Caco-2 (cell line): ENCODE measurements around the gene SOHLH2. TPM values are rescaled to one million over a fixed set of nuclear protein-coding genes. Genes with fewer than 3 reads are reported as not detected.

Experiments used
- BruUV-seq: library from RNA; stranded (reverse); fragments of 400-500 nt; replicated peaks from 2 replicates; lab custom pipeline; 2021; lab: Mats Ljungman, UMichigan
- CTCF ChIA-PET: fragments of 300-600 bp; sonication (Branson Sonifier 250); formaldehyde crosslinking; loops from one replicate; lab custom pipeline; 2022; ENCODE audit warnings: antibody characterized with exemption; lab: Charles Lee
- POLR2A ChIA-PET: fragments of 300-600 bp; sonication (Branson Sonifier 250); formaldehyde crosslinking; loops from one replicate; lab custom pipeline; 2022; ENCODE audit warnings: antibody characterized with exemption; lab: Charles Lee
- DNase-seq, 2 experiments: peaks; one replicate each; pipeline versions ENCODE4 v3.0.0 to v3.0.0-alpha.2; 2020 to 2022
- H3K27me3 ChIP-seq: replicated peaks from 2 replicates; pipeline ENCODE4 v1.6.0; 2011; ENCODE audit warnings: low read length; ENCODE audit not compliant: control insufficient read depth, insufficient read depth
- H3K36me3 ChIP-seq: 2 replicates; pipeline ENCODE4 v1.5.1; 2011; ENCODE audit warnings: low read length; ENCODE audit not compliant: control insufficient read depth, insufficient read depth
- H3K4me1 ChIP-seq: fragments of 250-450 bp; sonication (Bioruptor Pico); 2 replicates; pipeline ENCODE4 v1.5.1; 2020; ENCODE audit warnings: mild to moderate bottlenecking
- H3K4me3 ChIP-seq: 2 replicates; pipeline ENCODE4 v1.5.1; 2011; ENCODE audit warnings: low read depth, mild to moderate bottlenecking, control low read depth, low read length
- H3K9me3 ChIP-seq: fragments of 250-450 bp; sonication (Bioruptor Pico); 2 replicates; pipeline ENCODE4 v1.5.1; 2020; ENCODE audit warnings: mild to moderate bottlenecking, moderate library complexity
- H3K27ac Mint-ChIP-seq: one replicate; pipeline ENCODE4 v1.8.0; 2022; ENCODE audit warnings: mixed read lengths; ENCODE audit not compliant: unreplicated experiment
- H3K27me3 Mint-ChIP-seq: one replicate; pipeline ENCODE4 v1.8.0; 2022; ENCODE audit warnings: mixed read lengths; ENCODE audit not compliant: insufficient read depth, unreplicated experiment
- H3K36me3 Mint-ChIP-seq: one replicate; pipeline ENCODE4 v1.8.0; 2022; ENCODE audit warnings: mild to moderate bottlenecking, mixed read lengths; ENCODE audit not compliant: insufficient read depth, unreplicated experiment
- H3K4me1 Mint-ChIP-seq: one replicate; pipeline ENCODE4 v1.8.0; 2022; ENCODE audit warnings: low read depth, mixed read lengths; ENCODE audit not compliant: unreplicated experiment
- H3K4me3 Mint-ChIP-seq: one replicate; pipeline ENCODE4 v1.8.0; 2022; ENCODE audit warnings: mild to moderate bottlenecking, moderate library complexity, mixed read lengths; ENCODE audit not compliant: unreplicated experiment
- H3K9me3 Mint-ChIP-seq: one replicate; pipeline ENCODE4 v1.8.0; 2022; ENCODE audit warnings: mixed read lengths; ENCODE audit not compliant: unreplicated experiment
- intact Hi-C: fragments of 100-400 bp; cut with micrococcal nuclease; formaldehyde crosslinking; loops from one replicate; pipeline ENCODE4 v1.10.0; 2022; ENCODE audit not compliant: unreplicated experiment
- total RNA-seq: library from RNA; stranded (reverse); gene quantifications from 2 replicates; pipeline ENCODE4 v1.2.3, GENCODE V29; 2022
- TF ChIP-seq, protein P1 (sequence below), 2 experiments: fragments of 200-600 bp in 1 of 2; IDR thresholded peaks; 1 replicate in 1 of 2; 2 replicates in 1 of 2; pipeline versions ENCODE4 v1.5.1 to v1.8.0; 2011 to 2022; ENCODE audit warnings: antibody characterized with exemption in 1 of 2, control low read depth in 1 of 2, inconsistent platforms in 1 of 2, low read depth in 1 of 2, low read length in 1 of 2, mild to moderate bottlenecking in 1 of 2, moderate library complexity in 1 of 2; ENCODE audit not compliant: insufficient read depth in 1 of 2, severe bottlenecking in 1 of 2, unreplicated experiment in 1 of 2

The SOHLH2 gene
- total RNA-seq, 1 experiment from 2014 or later, result not detected

DNA sequence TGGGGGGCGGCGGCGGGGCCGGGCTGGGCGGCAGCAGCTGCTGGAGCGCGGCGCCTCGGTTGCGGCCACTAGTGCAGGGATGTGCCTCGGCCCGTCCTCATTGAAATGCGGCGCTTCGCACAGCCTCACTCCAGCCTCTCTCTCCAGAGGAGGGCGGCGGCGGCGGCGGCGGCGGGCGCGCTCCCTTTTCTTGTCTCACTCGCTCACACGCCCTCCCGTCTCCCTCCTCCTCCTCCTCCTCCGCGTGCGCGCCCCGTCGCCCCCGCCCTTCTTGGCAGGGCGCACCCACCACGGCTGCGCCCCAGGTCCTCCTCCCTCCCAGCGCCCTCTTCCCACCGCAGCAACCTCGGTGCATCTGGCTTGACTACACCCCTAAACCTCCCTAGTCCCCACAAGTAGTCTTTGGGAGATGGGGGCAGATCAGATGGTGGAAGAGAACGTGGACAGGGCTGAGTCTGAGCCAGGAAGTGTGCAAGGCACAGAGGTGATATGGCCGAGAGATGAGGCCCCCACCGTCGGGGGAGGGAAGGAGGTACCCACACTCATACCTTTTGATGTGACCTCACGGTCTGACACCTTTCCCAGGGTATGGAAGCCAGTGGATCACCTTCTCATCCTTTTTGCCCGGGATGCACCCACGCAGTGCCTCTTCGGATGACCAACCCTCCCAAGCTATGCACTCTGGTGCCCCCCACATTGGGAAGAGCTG lies 83.0 kb downstream of the SOHLH2 start, which contains the start of gene DCLK1:
Gene DCLK1 (minus strand): TSS at position 161 of the 709 bp plus-strand sequence.
- H3K9me3 Mint-ChIP-seq, result no peaks in the 10 kb centered on the region
- H3K4me1 ChIP-seq, result no peaks in the 10 kb centered on the region
- intact Hi-C loops, result no loop called here
- H3K4me1 Mint-ChIP-seq, result no peaks in the 10 kb centered on the region
- no peaks in the 10 kb centered on the region for H3K9me3 ChIP-seq
- H3K4me3 ChIP-seq, result no peak within 1 kb of the TSS
- H3K27ac Mint-ChIP-seq, result no peak within 1 kb of the TSS
- no peaks in the 10 kb centered on the region for H3K36me3 Mint-ChIP-seq
- DNase-seq, result no peak
- no peaks in the 10 kb centered on the region for H3K36me3 ChIP-seq
- ChIA-PET POLR2A (no interaction called here), CTCF (no interaction called here)
- H3K27me3 ChIP-seq, result no peaks in the 10 kb centered on the region
- H3K27me3 Mint-ChIP-seq, result peaks cover 6% of the 10 kb centered on the region
- BruUV-seq, result no TSS peak
- TF ChIP-seq, protein P1, sequence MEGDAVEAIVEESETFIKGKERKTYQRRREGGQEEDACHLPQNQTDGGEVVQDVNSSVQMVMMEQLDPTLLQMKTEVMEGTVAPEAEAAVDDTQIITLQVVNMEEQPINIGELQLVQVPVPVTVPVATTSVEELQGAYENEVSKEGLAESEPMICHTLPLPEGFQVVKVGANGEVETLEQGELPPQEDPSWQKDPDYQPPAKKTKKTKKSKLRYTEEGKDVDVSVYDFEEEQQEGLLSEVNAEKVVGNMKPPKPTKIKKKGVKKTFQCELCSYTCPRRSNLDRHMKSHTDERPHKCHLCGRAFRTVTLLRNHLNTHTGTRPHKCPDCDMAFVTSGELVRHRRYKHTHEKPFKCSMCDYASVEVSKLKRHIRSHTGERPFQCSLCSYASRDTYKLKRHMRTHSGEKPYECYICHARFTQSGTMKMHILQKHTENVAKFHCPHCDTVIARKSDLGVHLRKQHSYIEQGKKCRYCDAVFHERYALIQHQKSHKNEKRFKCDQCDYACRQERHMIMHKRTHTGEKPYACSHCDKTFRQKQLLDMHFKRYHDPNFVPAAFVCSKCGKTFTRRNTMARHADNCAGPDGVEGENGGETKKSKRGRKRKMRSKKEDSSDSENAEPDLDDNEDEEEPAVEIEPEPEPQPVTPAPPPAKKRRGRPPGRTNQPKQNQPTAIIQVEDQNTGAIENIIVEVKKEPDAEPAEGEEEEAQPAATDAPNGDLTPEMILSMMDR (IDR thresholded peaks at IDR 0.05; ENCODE audit: insufficient read depth in 1 of 2, low read depth in 1 of 2, low read length in 1 of 2, severe bottlenecking in 1 of 2, unreplicated experiment in 1 of 2), result no peak
- no peak within 1 kb of the TSS for H3K4me3 Mint-ChIP-seq

- TF ChIP-seq, protein P1 (IDR thresholded peaks at IDR 0.05; ENCODE audit: insufficient read depth in 1 of 2, low read depth in 1 of 2, low read length in 1 of 2, severe bottlenecking in 1 of 2, unreplicated experiment in 1 of 2), result no peak
- Mint-ChIP-seq H3K27me3 (peaks cover 4% of the 10 kb centered on the region), H3K36me3 (no peaks in the 10 kb centered on the region), H3K4me1 (no peaks in the 10 kb centered on the region), H3K27ac (no peak overlapping the region), H3K4me3 (no peak overlapping the region), H3K9me3 (no peaks in the 10 kb centered on the region)
- ChIA-PET CTCF (no interaction called here), POLR2A (no interaction called here)
- Histone ChIP-seq H3K27me3 (no peaks in the 10 kb centered on the region), H3K4me1 (no peaks in the 10 kb centered on the region), H3K9me3 (no peaks in the 10 kb centered on the region), H3K36me3 (no peaks in the 10 kb centered on the region), H3K4me3 (no peak overlapping the region)
- no peak for DNase-seq
- intact Hi-C loops, result no loop called here
- BruUV-seq, result no TSS peak
These were observed 83.7 kb downstream of the SOHLH2 start for GRCh38 chr13:36130552-36131221.

- H3K36me3 Mint-ChIP-seq, result no peaks in the 10 kb centered on the region
- Histone ChIP-seq H3K27me3 (no peaks in the 10 kb centered on the region), H3K4me3 (no peak overlapping the region), H3K9me3 (no peaks in the 10 kb centered on the region), H3K4me1 (no peaks in the 10 kb centered on the region), H3K36me3 (no peaks in the 10 kb centered on the region)
- no peaks in the 10 kb centered on the region for H3K9me3 Mint-ChIP-seq
- no peak for DNase-seq
- POLR2A ChIA-PET, result no interaction called here
- H3K4me3 Mint-ChIP-seq, result no peak overlapping the region
- BruUV-seq, result no TSS peak
- no peaks in the 10 kb centered on the region for H3K4me1 Mint-ChIP-seq
- TF ChIP-seq, protein P1 (IDR thresholded peaks at IDR 0.05; ENCODE audit: insufficient read depth in 1 of 2, low read depth in 1 of 2, low read length in 1 of 2, severe bottlenecking in 1 of 2, unreplicated experiment in 1 of 2), result no peak
- no peak overlapping the region for H3K27ac Mint-ChIP-seq
- CTCF ChIA-PET, result no interaction called here
- H3K27me3 Mint-ChIP-seq, result peaks cover 3% of the 10 kb centered on the region
- intact Hi-C loops, result no loop called here
These were observed 84.2 kb downstream of the SOHLH2 start for GRCh38 chr13:36130193-36130551.
